GM13977 (cell line): Measurements from ENCODE around the gene UQCRQ.

Experiments used
- DNase-seq: peaks from one replicate; pipeline ENCODE4 v3.0.0; 2012; ENCODE audit warnings: low spot score
- in situ Hi-C: fragments of 300-500 bp; cut with MboI; formaldehyde crosslinking; loops from one replicate; pipeline ENCODE4 v1.12.0; 2022; ENCODE audit warnings: low sequenced_read_pairs, low pct_unique_long_range_greater_than_20kb, mixed read lengths, inconsistent platforms; ENCODE audit not compliant: unreplicated experiment
- TF ChIP-seq, protein P1 (sequence below): IDR thresholded peaks from 2 replicates; pipeline ENCODE4 v1.5.1; 2012; ENCODE audit warnings: mild to moderate bottlenecking, control low read depth; ENCODE audit not compliant: insufficient read depth; ENCODE audit errors: extremely low read depth, missing control alignments

UQCRQ gene

GRCh38 chr5:132860742-132861141, 5.7 kb upstream of the UQCRQ start:
- TF ChIP-seq, protein P1, sequence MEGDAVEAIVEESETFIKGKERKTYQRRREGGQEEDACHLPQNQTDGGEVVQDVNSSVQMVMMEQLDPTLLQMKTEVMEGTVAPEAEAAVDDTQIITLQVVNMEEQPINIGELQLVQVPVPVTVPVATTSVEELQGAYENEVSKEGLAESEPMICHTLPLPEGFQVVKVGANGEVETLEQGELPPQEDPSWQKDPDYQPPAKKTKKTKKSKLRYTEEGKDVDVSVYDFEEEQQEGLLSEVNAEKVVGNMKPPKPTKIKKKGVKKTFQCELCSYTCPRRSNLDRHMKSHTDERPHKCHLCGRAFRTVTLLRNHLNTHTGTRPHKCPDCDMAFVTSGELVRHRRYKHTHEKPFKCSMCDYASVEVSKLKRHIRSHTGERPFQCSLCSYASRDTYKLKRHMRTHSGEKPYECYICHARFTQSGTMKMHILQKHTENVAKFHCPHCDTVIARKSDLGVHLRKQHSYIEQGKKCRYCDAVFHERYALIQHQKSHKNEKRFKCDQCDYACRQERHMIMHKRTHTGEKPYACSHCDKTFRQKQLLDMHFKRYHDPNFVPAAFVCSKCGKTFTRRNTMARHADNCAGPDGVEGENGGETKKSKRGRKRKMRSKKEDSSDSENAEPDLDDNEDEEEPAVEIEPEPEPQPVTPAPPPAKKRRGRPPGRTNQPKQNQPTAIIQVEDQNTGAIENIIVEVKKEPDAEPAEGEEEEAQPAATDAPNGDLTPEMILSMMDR, result no peak
- in situ Hi-C loops, result no loop called here
- no peak for DNase-seq

GRCh38 chr5:132865668-132866341, 637 bp upstream of the UQCRQ start:
- in situ Hi-C loops, result no loop called here
- TF ChIP-seq, protein P1, result no peak
- no peak for DNase-seq

- no peak for DNase-seq
- in situ Hi-C loops, result no loop called here
- TF ChIP-seq, protein P1, result no peak
Observed at GRCh38 chr5:132867046-132867451, 607 bp downstream of the UQCRQ start.

- in situ Hi-C loops, result no loop called here
- no peak for DNase-seq
- TF ChIP-seq, protein P1, result no peak
Observed at GRCh38 chr5:132868754-132869153, 2.3 kb downstream of the UQCRQ start.

DNA sequence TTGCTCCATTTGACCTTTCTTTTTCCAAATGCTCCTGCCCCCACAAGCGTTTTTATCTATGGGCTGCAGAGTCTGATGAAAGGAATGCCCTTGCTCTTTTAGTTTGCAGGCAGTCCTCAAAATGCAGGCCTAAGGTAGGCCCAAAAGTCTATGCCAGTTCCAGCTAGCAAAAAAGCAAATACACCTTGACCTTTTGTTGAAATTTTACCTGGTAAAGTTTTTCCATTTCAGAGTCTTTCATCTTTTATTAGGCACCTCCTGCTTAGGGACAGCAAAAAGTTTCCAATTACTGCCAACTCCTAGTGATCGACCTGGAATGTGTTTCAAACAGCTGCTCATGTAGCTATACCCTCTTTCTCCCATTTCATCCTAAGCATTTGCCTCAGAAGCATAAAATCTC, 4.4 kb downstream of the UQCRQ start:
- TF ChIP-seq, protein P1, result no peak
- in situ Hi-C loops, result no loop called here
- no peak for DNase-seq

- in situ Hi-C loops, result no loop called here
- TF ChIP-seq, protein P1, result no peak
- DNase-seq, result no peak
Observed at GRCh38 chr5:132871459-132872284, 5.2 kb downstream of the UQCRQ start.
